ENCODE results near the gene SGMS1.
"Not testable (repeated sequence)": the region's sequence is repeated elsewhere in the genome, so short reads cannot be mapped to it uniquely, and the experiment has no call there.

DNA sequence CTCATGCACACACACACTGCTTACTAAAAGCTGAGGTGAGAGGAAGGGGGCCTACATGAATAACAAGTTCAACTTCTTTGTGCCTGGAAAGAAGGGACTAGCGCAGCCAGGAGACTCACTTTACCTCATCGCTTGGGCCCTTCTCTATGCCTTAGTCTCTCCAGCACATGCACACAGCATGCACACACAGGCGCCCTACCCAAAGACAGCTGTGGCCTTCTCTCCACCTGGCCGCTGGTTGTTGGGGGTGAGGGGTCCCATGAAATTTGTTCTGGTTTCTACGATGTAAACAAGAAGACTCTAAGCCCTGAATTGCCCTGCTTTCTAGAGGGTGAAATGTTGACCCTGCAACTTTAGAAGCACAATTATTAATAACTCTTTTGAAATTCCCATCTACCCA is 38.7 kb upstream of the SGMS1 start:
- not testable (repeated sequence) for TF ChIP-seq EP300, POLR2A, CTCF (IDR thresholded peaks at IDR 0.05)
